DND-41 (cell line): ENCODE data around the gene SFXN2.
A peak's percentile ranks its signal among the peaks of the same experiment; 100 is the strongest.

ENCODE experiments used
- CTCF ChIP-seq: IDR thresholded peaks from 2 replicates; pipeline ENCODE4 v1.5.1; 2012; ENCODE audit warnings: borderline replicate concordance, low read length, moderate library complexity, mild to moderate bottlenecking; ENCODE audit not compliant: poor library complexity, severe bottlenecking; ENCODE audit errors: extremely low read depth
- EZH2 ChIP-seq: IDR thresholded peaks from 3 replicates; pipeline ENCODE4 v1.6.1; 2012; ENCODE audit warnings: borderline replicate concordance, low read depth, mild to moderate bottlenecking, moderate library complexity, low read length, inconsistent platforms; ENCODE audit not compliant: severe bottlenecking

- TF ChIP-seq CTCF (peak; percentile 52), EZH2 (no peak)
Measured at GRCh38 chr10:102714621-102715455, at the start of gene SFXN2.
